Ovary (tissue), 9 donors: ENCODE results near the gene PRADC1. TPM values are rescaled to one million over a fixed set of nuclear protein-coding genes. Genes with fewer than 3 reads are reported as not detected.

Experiments used
- DNase-seq, 5 donors: peaks; one replicate each; pipeline ENCODE4 v3.0.0-alpha.2; 2019 to 2020
- H3K27ac ChIP-seq, 2 donors: fragments of 200-600 bp; one replicate each; pipeline versions ENCODE4 v1.5.1 to v1.8.0; 2019 to 2022
- H3K27me3 ChIP-seq: fragments of 200-600 bp; one replicate; pipeline ENCODE4 v1.8.0; 2022
- H3K36me3 ChIP-seq: fragments of 200-600 bp; sonication (generic); one replicate; pipeline ENCODE4 v1.5.1; 2019
- H3K4me1 ChIP-seq: one replicate; pipeline ENCODE4 v1.8.1; 2013; ENCODE audit warnings: mild to moderate bottlenecking, moderate library complexity; ENCODE audit not compliant: insufficient read depth
- H3K4me3 ChIP-seq: fragments of 200-600 bp; sonication (generic); one replicate; pipeline ENCODE4 v1.5.1; 2017
- H3K9me3 ChIP-seq, 2 donors: fragments of 200-600 bp in 1 of 2; sonication (generic) in 1 of 2; one replicate each; pipeline versions ENCODE4 v1.5.1 to v1.8.1; 2013 to 2019; ENCODE audit warnings: mild to moderate bottlenecking in 1 of 2, moderate library complexity in 1 of 2
- CTCF ChIP-seq, 3 donors: fragments of 450-650 bp in 2 of 3; fragments of 200-600 bp in 1 of 3; IDR thresholded peaks; one replicate each; pipeline versions ENCODE4 v1.5.1 to v1.8.0; 2016 to 2022; ENCODE audit warnings: antibody characterized with exemption in 3 of 3, mild to moderate bottlenecking in 1 of 3
- EP300 ChIP-seq: sonication (generic); formaldehyde crosslinking; IDR thresholded peaks from one replicate; pipeline ENCODE4 v1.6.1; 2017; ENCODE audit warnings: antibody characterized with exemption
- POLR2A ChIP-seq: fragments of 450-650 bp; IDR thresholded peaks from one replicate; pipeline ENCODE4 v1.6.1; 2017; ENCODE audit warnings: antibody characterized with exemption, mild to moderate bottlenecking, moderate library complexity
- WGBS, 3 donors: extraction: QIAGEN DNeasy Blood & Tissue Kit in 1 of 3; methylation state at CpG; one replicate each; pipeline versions ENCODE4 v1.1.5 to v1.1.7; 2013 to 2017; 5-methylcytosine and 5-hydroxymethylcytosine counted together
- intact Hi-C, 4 donors: fragments of 100-400 bp; cut with DNase I; formaldehyde crosslinking; loops; one replicate each; pipeline versions ENCODE4 v1.11.0 to v1.15.1; 2022 to 2023
- polyA plus RNA-seq, 2 donors: library from polyadenylated mRNA; stranded (reverse); fragments of 200-250 nt in 1 of 2; fragments of 350-450 nt in 1 of 2; fragmentation: Illumina TruSeq in 1 of 2; extraction: RNeasy Lipid Tissue Mini Kit (QIAGEN cat#74804) in 1 of 2; gene quantifications; one replicate each; pipeline ENCODE4 v1.2.3, GENCODE V29; 2013 to 2014
- total RNA-seq, 7 donors: library from RNA; depleted of rRNA in 2 of 7; stranded (reverse); fragments of >200 nt in 2 of 7; fragmentation: NEBNext Ultra II Directional in 3 of 7; extraction: Animal tissue kit (Norgen Biotek cat#: 25700) in 3 of 7; gene quantifications; one replicate each; pipeline versions ENCODE4 v1.1.0 to v1.2.4, GENCODE V29; 2016 to 2023
- donor health status: DM: no; HTN: no; CAD: no; lungs with moderate emphysema.
- donor health status: DM: no; HTN: no; CAD: no.
- donor health status: Bipolar disorder and iron deficiency.
- donor health status: DM: yes; HTN: yes; CAD: no.
- donor health status: DM: no; HTN: no; CAD: no.
- donor health status: DM: yes; HTN: yes; CAD: no.

PRADC1 gene
- total and polyA plus RNA-seq, 9 donors = 7.7 to 19.7 (median 11.8) TPM

GRCh38 chr2:73259704-73260337, 26.8 kb upstream of the PRADC1 start:
- Histone ChIP-seq H3K36me3 (no peaks in the 10 kb centered on the region), H3K27me3 (no peaks in the 10 kb centered on the region), H3K4me1 (no peaks in the 10 kb centered on the region), H3K27ac (no peak overlapping the region), H3K4me3 (no peak overlapping the region), H3K9me3 (no peaks in the 10 kb centered on the region)
- TF ChIP-seq POLR2A = no peak
- TF ChIP-seq EP300 = no peak
- no peak for TF ChIP-seq CTCF (IDR thresholded peaks at IDR 0.05)
- intact Hi-C loops = no loop called here
- no peak for DNase-seq
- WGBS, 3 donors = 66 to 75% (median 74%) methylated on average over 4 of the region's 4 CpGs

GRCh38 chr2:73259276-73259675, 26.2 kb upstream of the PRADC1 start:
- Histone ChIP-seq H3K36me3 (no peaks in the 10 kb centered on the region), H3K9me3 (no peaks in the 10 kb centered on the region), H3K27ac (no peak overlapping the region), H3K4me1 (no peaks in the 10 kb centered on the region), H3K27me3 (no peaks in the 10 kb centered on the region), H3K4me3 (no peak overlapping the region)
- no peak for TF ChIP-seq POLR2A
- TF ChIP-seq CTCF (IDR thresholded peaks at IDR 0.05) = no peak
- DNase-seq = no peak
- 89 to 95% (median 90%) methylated on average over 8 of the region's 8 CpGs for WGBS, 3 donors
- intact Hi-C loops = no loop called here

- no peaks in the 10 kb centered on the region for H3K9me3 ChIP-seq
- H3K27me3 ChIP-seq = no peaks in the 10 kb centered on the region
- no peak overlapping the region for H3K27ac ChIP-seq
- no peak overlapping the region for H3K4me3 ChIP-seq
- TF ChIP-seq POLR2A (no peak), EP300 (no peak), CTCF (IDR thresholded peaks at IDR 0.05) (no peak)
- no peak for DNase-seq
- no peaks in the 10 kb centered on the region for H3K4me1 ChIP-seq
- intact Hi-C loops = no loop called here
- H3K36me3 ChIP-seq = no peaks in the 10 kb centered on the region
- WGBS, 3 donors = 93 to 99% (median 94%) methylated on average over 9 of the region's 9 CpGs
Observed at GRCh38 chr2:73258913-73259215, 25.8 kb upstream of the PRADC1 start.

GRCh38 chr2:73258186-73258912, 25.3 kb upstream of the PRADC1 start:
- no peak for DNase-seq
- TF ChIP-seq POLR2A (no peak), CTCF (IDR thresholded peaks at IDR 0.05) (no peak), EP300 (no peak)
- WGBS, 3 donors = 78 to 81% (median 79%) methylated on average over 6 to 8 of the region's 8 CpGs
- Histone ChIP-seq H3K27me3 (no peaks in the 10 kb centered on the region), H3K4me1 (no peaks in the 10 kb centered on the region), H3K9me3 (no peaks in the 10 kb centered on the region), H3K4me3 (no peak overlapping the region), H3K36me3 (no peaks in the 10 kb centered on the region), H3K27ac (no peak overlapping the region)
- intact Hi-C loops = no loop called here
